Subcutaneous adipose tissue (tissue), 4 donors: ENCODE data around the gene SLC13A3. TPM values are rescaled to one million over a fixed set of nuclear protein-coding genes. Genes with fewer than 3 reads are reported as not detected.

Experiments
- total RNA-seq, 4 donors: library from RNA; depleted of rRNA; stranded (reverse); fragments of >200 nt; gene quantifications; one replicate each; pipeline ENCODE4 v1.1.0, GENCODE V29; 2016
- TF ChIP-seq, protein P1 (sequence below): fragments of 450-650 bp; IDR thresholded peaks from one replicate; pipeline ENCODE4 v1.5.1; 2016; ENCODE audit warnings: low read depth, mild to moderate bottlenecking, control low read depth, antibody characterized with exemption, moderate library complexity

Gene SLC13A3
- total RNA-seq, 4 donors from 2014 or later = 0.88 to 4.3 (median 1.5) TPM

- TF ChIP-seq, protein P1, sequence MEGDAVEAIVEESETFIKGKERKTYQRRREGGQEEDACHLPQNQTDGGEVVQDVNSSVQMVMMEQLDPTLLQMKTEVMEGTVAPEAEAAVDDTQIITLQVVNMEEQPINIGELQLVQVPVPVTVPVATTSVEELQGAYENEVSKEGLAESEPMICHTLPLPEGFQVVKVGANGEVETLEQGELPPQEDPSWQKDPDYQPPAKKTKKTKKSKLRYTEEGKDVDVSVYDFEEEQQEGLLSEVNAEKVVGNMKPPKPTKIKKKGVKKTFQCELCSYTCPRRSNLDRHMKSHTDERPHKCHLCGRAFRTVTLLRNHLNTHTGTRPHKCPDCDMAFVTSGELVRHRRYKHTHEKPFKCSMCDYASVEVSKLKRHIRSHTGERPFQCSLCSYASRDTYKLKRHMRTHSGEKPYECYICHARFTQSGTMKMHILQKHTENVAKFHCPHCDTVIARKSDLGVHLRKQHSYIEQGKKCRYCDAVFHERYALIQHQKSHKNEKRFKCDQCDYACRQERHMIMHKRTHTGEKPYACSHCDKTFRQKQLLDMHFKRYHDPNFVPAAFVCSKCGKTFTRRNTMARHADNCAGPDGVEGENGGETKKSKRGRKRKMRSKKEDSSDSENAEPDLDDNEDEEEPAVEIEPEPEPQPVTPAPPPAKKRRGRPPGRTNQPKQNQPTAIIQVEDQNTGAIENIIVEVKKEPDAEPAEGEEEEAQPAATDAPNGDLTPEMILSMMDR = no peak
Measured at GRCh38 chr20:46572790-46573189, 78.5 kb downstream of the SLC13A3 start.

GRCh38 chr20:46572153-46572552 is 79.1 kb downstream of the SLC13A3 start:
- TF ChIP-seq, protein P1 = no peak

- TF ChIP-seq, protein P1 = no peak
Measured at GRCh38 chr20:46571418-46571817, 79.8 kb downstream of the SLC13A3 start.

- TF ChIP-seq, protein P1 = no peak
Measured at GRCh38 chr20:46570956-46571355, 80.3 kb downstream of the SLC13A3 start.

GRCh38 chr20:46569961-46570360 is 81.3 kb downstream of the SLC13A3 start:
- TF ChIP-seq, protein P1 = no peak

- TF ChIP-seq, protein P1 = no peak
Measured at GRCh38 chr20:46568570-46569129, 82.6 kb downstream of the SLC13A3 start.

GRCh38 chr20:46566125-46566524 is 85.1 kb downstream of the SLC13A3 start:
- TF ChIP-seq, protein P1 = no peak
